Measurements from ENCODE around the gene RIPPLY2.
A peak's percentile ranks its signal among the peaks of the same experiment; 100 is the strongest.

RIPPLY2 gene

DNA sequence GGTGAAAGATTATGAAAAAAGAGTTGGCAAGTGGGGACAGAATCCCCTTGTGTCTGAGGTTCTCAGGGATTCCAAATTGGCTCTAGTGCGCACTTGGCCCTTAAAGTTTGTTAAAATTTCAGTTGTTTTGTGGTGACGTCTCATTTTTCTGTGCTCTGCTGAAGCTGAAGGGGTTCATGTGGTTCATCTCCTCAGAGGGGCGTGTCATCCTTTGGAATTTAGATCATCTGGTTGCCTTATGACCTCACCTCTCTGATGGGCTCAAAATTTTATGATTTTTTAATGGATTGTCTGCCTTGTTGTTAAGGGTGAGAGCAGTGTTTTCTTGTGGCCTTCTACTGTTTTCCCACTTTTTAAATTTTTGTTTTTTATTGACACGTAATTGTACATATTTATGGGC is 26.6 kb downstream of the RIPPLY2 start:
- Histone ChIP-seq H3K36me3 (ENCODE audit: control insufficient read depth in 4 of 4, insufficient read depth in 4 of 4, low read length in 3 of 4) (peaks cover 0 to 2% (median 0%) of the 10 kb centered on the region in 4 experiments), H3K27ac (ENCODE audit: insufficient read depth in 1 of 2, low read depth in 1 of 2, low read length in 2 of 2, poor library complexity in 1 of 2, severe bottlenecking in 2 of 2) (no peak overlapping the region), H3K9me3 (ENCODE audit: control extremely low read depth in 1 of 5, control insufficient read depth in 4 of 5, insufficient read depth in 2 of 5, low read depth in 1 of 5, low read length in 4 of 5) (no peaks in the 10 kb centered on the region), H3K27me3 (replicated peaks in 2 of 5; ENCODE audit: control insufficient read depth in 4 of 5, insufficient read depth in 5 of 5, low read length in 4 of 5) (no peaks in the 10 kb centered on the region), H3K4me1 (ENCODE audit: control extremely low read depth in 1 of 4, control insufficient read depth in 4 of 4, insufficient read depth in 4 of 4, low read length in 3 of 4) (peaks cover 0 to 9% (median 2%) of the 10 kb centered on the region in 4 experiments), H3K4me3 (ENCODE audit: control insufficient read depth in 1 of 7, extremely low read depth in 1 of 7, insufficient read depth in 4 of 7, low read depth in 2 of 7, low read length in 6 of 7) (no peak overlapping the region)
- ChIA-PET POLR2A (no interaction called here), CTCF (interaction anchor here (1.6 kb wide), 1 partner anchor 348 kb away, joined by 8 read pairs; the partner anchor contains the start of gene CEP162)
- no peak for DNase-seq
- 96% methylated on average over 3 of the region's 4 CpGs for WGBS (ENCODE audit: insufficient coverage)

DNA sequence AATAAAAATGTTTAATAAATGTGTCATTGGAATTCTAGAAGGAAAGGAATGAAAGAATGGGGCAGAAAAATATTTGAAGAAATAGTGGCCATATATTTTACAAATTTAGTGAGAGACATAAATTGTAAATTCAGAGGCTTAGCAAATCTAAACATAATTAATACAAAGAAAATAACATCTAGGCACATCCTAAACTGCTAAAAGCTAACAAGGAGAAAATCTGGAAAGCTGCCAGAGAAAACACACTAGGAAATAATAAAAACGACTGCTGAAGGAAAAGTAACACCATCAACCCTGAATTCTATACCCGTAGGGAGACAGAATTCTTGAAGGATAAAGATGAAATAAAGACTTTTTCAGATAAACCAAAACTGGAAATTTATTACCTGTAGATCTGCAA is 30.1 kb downstream of the RIPPLY2 start:
- WGBS (ENCODE audit: insufficient coverage) = no CpG with 5 or more reads among the region's 2 CpGs
- POLR2A ChIA-PET = no interaction called here

DNA sequence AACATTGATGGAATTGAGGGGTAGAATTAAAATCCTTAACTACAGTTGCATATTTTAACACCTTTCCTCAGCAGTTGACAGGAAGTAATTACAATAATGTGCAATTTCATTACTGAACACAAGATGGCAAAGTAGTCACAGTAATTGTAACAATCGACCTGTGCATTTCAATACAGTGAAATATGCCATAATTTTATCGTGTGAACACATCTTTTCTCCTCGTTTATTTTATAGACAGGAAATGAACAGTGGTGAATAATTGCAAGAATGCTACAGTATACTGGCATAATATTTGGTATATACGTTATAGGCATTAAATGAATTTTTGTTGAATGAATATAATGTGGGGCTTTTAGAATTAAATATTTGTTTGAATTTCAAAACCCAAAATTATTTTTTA is 31.4 kb downstream of the RIPPLY2 start:
- Histone ChIP-seq H3K27ac (ENCODE audit: insufficient read depth in 1 of 2, low read depth in 1 of 2, low read length in 2 of 2, poor library complexity in 1 of 2, severe bottlenecking in 2 of 2) (no peak overlapping the region), H3K27me3 (replicated peaks in 2 of 5; ENCODE audit: control insufficient read depth in 4 of 5, insufficient read depth in 5 of 5, low read length in 4 of 5) (no peaks in the 10 kb centered on the region), H3K4me3 (ENCODE audit: control insufficient read depth in 1 of 7, extremely low read depth in 1 of 7, insufficient read depth in 4 of 7, low read depth in 2 of 7, low read length in 6 of 7) (no peak overlapping the region), H3K9me3 (ENCODE audit: control extremely low read depth in 1 of 5, control insufficient read depth in 4 of 5, insufficient read depth in 2 of 5, low read depth in 1 of 5, low read length in 4 of 5) (peaks cover 0 to 12% (median 4%) of the 10 kb centered on the region in 5 experiments), H3K36me3 (ENCODE audit: control insufficient read depth in 4 of 4, insufficient read depth in 4 of 4, low read length in 3 of 4) (peaks cover 0 to 6% (median 4%) of the 10 kb centered on the region in 4 experiments), H3K4me1 (ENCODE audit: control extremely low read depth in 1 of 4, control insufficient read depth in 4 of 4, insufficient read depth in 4 of 4, low read length in 3 of 4) (peaks cover 0 to 2% (median 0%) of the 10 kb centered on the region in 4 experiments)
- peak; percentile 69 to 81 (median 79) for DNase-seq
- CTCF ChIA-PET = interaction anchor here (1.2 to 2.5 kb wide), 3 partner anchors 9 to 345 kb away, joined by 3 to 8 read pairs (median 4); partner anchors contain the start of gene CEP162
- WGBS (ENCODE audit: insufficient coverage) = no CpG with 5 or more reads among the region's 4 CpGs
- POLR2A ChIA-PET = no interaction called here

More for the DNA sequence above, 30.1 kb downstream of the RIPPLY2 start:
- peaks cover 0 to 2% (median 0%) of the 10 kb centered on the region in 4 experiments for H3K4me1 ChIP-seq (ENCODE audit: control extremely low read depth in 1 of 4, control insufficient read depth in 4 of 4, insufficient read depth in 4 of 4, low read length in 3 of 4)
- peaks cover 0 to 2% (median 0%) of the 10 kb centered on the region in 5 experiments for H3K9me3 ChIP-seq (ENCODE audit: control extremely low read depth in 1 of 5, control insufficient read depth in 4 of 5, insufficient read depth in 2 of 5, low read depth in 1 of 5, low read length in 4 of 5)
- peaks cover 0 to 2% (median 0%) of the 10 kb centered on the region in 4 experiments for H3K36me3 ChIP-seq (ENCODE audit: control insufficient read depth in 4 of 4, insufficient read depth in 4 of 4, low read length in 3 of 4)
- no peaks in the 10 kb centered on the region for H3K27me3 ChIP-seq (replicated peaks in 2 of 5; ENCODE audit: control insufficient read depth in 4 of 5, insufficient read depth in 5 of 5, low read length in 4 of 5)
- CTCF ChIA-PET = interaction anchor here (0.8 to 1.1 kb wide), 2 partner anchors 23 to 337 kb away, joined by 3 read pairs; no protein-coding TSS in a partner anchor
- H3K4me3 ChIP-seq (ENCODE audit: control insufficient read depth in 1 of 7, extremely low read depth in 1 of 7, insufficient read depth in 4 of 7, low read depth in 2 of 7, low read length in 6 of 7) = no peak overlapping the region
- no peak overlapping the region for H3K27ac ChIP-seq (ENCODE audit: insufficient read depth in 1 of 2, low read depth in 1 of 2, low read length in 2 of 2, poor library complexity in 1 of 2, severe bottlenecking in 2 of 2)
- no peak for DNase-seq

DNA sequence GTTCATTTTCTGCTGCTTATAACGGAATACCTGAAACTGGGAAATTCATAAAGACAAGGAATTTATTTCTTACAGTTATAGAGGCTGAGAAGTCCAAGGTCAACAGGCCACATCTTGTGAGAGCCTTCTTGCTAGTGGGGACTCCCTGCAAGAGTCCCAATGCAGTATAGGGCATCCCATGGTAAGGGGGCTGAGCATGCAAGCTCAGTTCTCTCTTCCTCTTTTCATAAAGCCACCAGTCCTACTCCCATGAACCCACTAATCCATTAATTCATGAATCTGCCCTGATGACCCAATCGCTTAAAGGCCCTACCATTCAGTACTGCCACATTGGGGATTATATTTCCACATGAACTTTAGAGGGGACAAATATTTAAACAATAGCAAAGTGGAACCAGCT is 32.8 kb downstream of the RIPPLY2 start:
- no CpG with 5 or more reads among the region's 2 CpGs for WGBS (ENCODE audit: insufficient coverage)
- DNase-seq = no peak
- Histone ChIP-seq H3K4me3 (ENCODE audit: control insufficient read depth in 1 of 7, extremely low read depth in 1 of 7, insufficient read depth in 4 of 7, low read depth in 2 of 7, low read length in 6 of 7) (no peak overlapping the region), H3K4me1 (ENCODE audit: control extremely low read depth in 1 of 4, control insufficient read depth in 4 of 4, insufficient read depth in 4 of 4, low read length in 3 of 4) (peaks cover 0 to 2% (median 0%) of the 10 kb centered on the region in 4 experiments), H3K9me3 (ENCODE audit: control extremely low read depth in 1 of 5, control insufficient read depth in 4 of 5, insufficient read depth in 2 of 5, low read depth in 1 of 5, low read length in 4 of 5) (peaks cover 0 to 13% (median 4%) of the 10 kb centered on the region in 5 experiments), H3K36me3 (ENCODE audit: control insufficient read depth in 4 of 4, insufficient read depth in 4 of 4, low read length in 3 of 4) (peaks cover 0 to 11% (median 7%) of the 10 kb centered on the region in 4 experiments), H3K27me3 (replicated peaks in 2 of 5; ENCODE audit: control insufficient read depth in 4 of 5, insufficient read depth in 5 of 5, low read length in 4 of 5) (no peaks in the 10 kb centered on the region), H3K27ac (ENCODE audit: insufficient read depth in 1 of 2, low read depth in 1 of 2, low read length in 2 of 2, poor library complexity in 1 of 2, severe bottlenecking in 2 of 2) (no peak overlapping the region)
- POLR2A ChIA-PET = no interaction called here
- CTCF ChIA-PET = interaction anchor here (1.0 to 2.5 kb wide), 6 partner anchors 11 to 1436 kb away, joined by 3 to 8 read pairs (median 5); partner anchors contain the start of gene CEP162

DNA sequence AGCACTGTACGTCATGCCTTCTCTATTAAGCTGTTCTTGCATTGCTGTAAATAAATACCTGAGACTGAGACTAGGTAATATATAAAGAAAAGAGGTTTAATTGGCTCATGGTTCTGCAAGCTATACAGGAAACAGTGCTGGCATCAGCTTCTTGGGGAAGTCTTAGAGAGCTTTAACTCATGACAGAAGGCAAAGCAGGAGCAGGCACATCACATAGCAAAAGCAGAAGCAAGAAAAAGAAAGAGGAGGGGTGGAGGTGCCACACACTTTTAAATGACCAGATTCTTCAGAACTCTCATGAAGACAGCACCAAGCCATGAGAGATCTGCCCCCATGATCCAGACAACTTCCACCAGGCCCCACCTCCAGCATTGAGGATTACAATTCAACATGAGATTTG is 36.5 kb downstream of the RIPPLY2 start:
- CTCF ChIA-PET = interaction anchor here (1.2 kb wide), 1 partner anchor 331 kb away, joined by 8 read pairs; no protein-coding TSS in a partner anchor

DNA sequence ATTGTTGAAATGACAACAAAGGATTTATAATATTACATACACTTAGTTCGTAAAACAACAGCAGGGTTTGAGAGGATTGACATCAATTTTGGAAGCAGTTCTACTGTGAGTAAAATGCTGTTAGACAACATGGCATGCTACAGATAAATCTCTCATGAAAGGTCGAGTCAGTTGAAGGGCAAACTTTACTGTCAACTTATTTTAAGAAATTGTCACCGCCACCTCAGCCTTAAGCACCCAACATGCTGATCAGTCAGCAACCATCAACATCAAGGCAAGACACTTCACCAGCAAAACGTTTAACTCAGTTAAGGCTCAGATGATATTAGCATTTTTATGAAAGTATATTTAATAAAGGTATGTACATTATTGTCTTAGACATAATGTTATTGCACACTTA is 37.4 kb downstream of the RIPPLY2 start:
- peaks cover 3 to 19% (median 7%) of the 10 kb centered on the region in 4 experiments for H3K36me3 ChIP-seq (ENCODE audit: control insufficient read depth in 4 of 4, insufficient read depth in 4 of 4, low read length in 3 of 4)
- 100% methylated on average over 1 of the region's 4 CpGs for WGBS (ENCODE audit: insufficient coverage)
- no peak overlapping the region for H3K27ac ChIP-seq (ENCODE audit: insufficient read depth in 1 of 2, low read depth in 1 of 2, low read length in 2 of 2, poor library complexity in 1 of 2, severe bottlenecking in 2 of 2)
- no peaks in the 10 kb centered on the region for H3K4me1 ChIP-seq (ENCODE audit: control extremely low read depth in 1 of 4, control insufficient read depth in 4 of 4, insufficient read depth in 4 of 4, low read length in 3 of 4)
- H3K4me3 ChIP-seq (ENCODE audit: control insufficient read depth in 1 of 7, extremely low read depth in 1 of 7, insufficient read depth in 4 of 7, low read depth in 2 of 7, low read length in 6 of 7) = no peak overlapping the region
- peaks cover 0 to 13% (median 4%) of the 10 kb centered on the region in 5 experiments for H3K9me3 ChIP-seq (ENCODE audit: control extremely low read depth in 1 of 5, control insufficient read depth in 4 of 5, insufficient read depth in 2 of 5, low read depth in 1 of 5, low read length in 4 of 5)
- ChIA-PET CTCF (no interaction called here), POLR2A (no interaction called here)
- no peak for DNase-seq
- no peaks in the 10 kb centered on the region for H3K27me3 ChIP-seq (replicated peaks in 2 of 5; ENCODE audit: control insufficient read depth in 4 of 5, insufficient read depth in 5 of 5, low read length in 4 of 5)

More for the DNA sequence above, 36.5 kb downstream of the RIPPLY2 start:
- Histone ChIP-seq H3K4me3 (ENCODE audit: control insufficient read depth in 1 of 7, extremely low read depth in 1 of 7, insufficient read depth in 4 of 7, low read depth in 2 of 7, low read length in 6 of 7) (no peak overlapping the region), H3K27ac (ENCODE audit: insufficient read depth in 1 of 2, low read depth in 1 of 2, low read length in 2 of 2, poor library complexity in 1 of 2, severe bottlenecking in 2 of 2) (no peak overlapping the region), H3K36me3 (ENCODE audit: control insufficient read depth in 4 of 4, insufficient read depth in 4 of 4, low read length in 3 of 4) (peaks cover 3 to 13% (median 7%) of the 10 kb centered on the region in 4 experiments), H3K4me1 (ENCODE audit: control extremely low read depth in 1 of 4, control insufficient read depth in 4 of 4, insufficient read depth in 4 of 4, low read length in 3 of 4) (peaks cover 0 to 1% (median 0%) of the 10 kb centered on the region in 4 experiments), H3K27me3 (replicated peaks in 2 of 5; ENCODE audit: control insufficient read depth in 4 of 5, insufficient read depth in 5 of 5, low read length in 4 of 5) (no peaks in the 10 kb centered on the region), H3K9me3 (ENCODE audit: control extremely low read depth in 1 of 5, control insufficient read depth in 4 of 5, insufficient read depth in 2 of 5, low read depth in 1 of 5, low read length in 4 of 5) (peaks cover 0 to 13% (median 4%) of the 10 kb centered on the region in 5 experiments)
- no CpG with 5 or more reads among the region's 1 CpG for WGBS (ENCODE audit: insufficient coverage)
- POLR2A ChIA-PET = no interaction called here
- no peak for DNase-seq

DNA sequence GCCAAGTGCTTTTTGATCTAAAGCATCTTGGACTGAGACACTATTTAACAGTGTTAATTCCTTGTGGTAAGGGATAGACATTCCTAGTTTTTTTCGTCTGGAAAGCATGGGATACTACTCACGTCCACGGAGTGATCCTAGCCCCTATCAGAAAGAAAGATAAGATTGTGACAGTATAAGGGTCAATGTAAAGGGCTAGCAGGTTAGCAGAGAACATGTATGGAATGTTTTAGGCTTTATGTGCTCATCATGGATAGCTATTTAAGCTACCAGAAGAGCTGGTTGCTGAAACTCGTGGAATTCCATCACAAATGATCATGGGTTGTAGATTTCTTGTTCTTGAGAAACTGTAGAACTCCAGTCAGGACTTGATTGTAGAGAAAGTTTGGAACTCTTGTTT is 38.4 kb downstream of the RIPPLY2 start:
- Histone ChIP-seq H3K4me1 (ENCODE audit: control extremely low read depth in 1 of 4, control insufficient read depth in 4 of 4, insufficient read depth in 4 of 4, low read length in 3 of 4) (no peaks in the 10 kb centered on the region), H3K4me3 (ENCODE audit: control insufficient read depth in 1 of 7, extremely low read depth in 1 of 7, insufficient read depth in 4 of 7, low read depth in 2 of 7, low read length in 6 of 7) (no peak overlapping the region), H3K27me3 (replicated peaks in 2 of 5; ENCODE audit: control insufficient read depth in 4 of 5, insufficient read depth in 5 of 5, low read length in 4 of 5) (no peaks in the 10 kb centered on the region), H3K9me3 (ENCODE audit: control extremely low read depth in 1 of 5, control insufficient read depth in 4 of 5, insufficient read depth in 2 of 5, low read depth in 1 of 5, low read length in 4 of 5) (peaks cover 0 to 16% (median 4%) of the 10 kb centered on the region in 5 experiments), H3K27ac (ENCODE audit: insufficient read depth in 1 of 2, low read depth in 1 of 2, low read length in 2 of 2, poor library complexity in 1 of 2, severe bottlenecking in 2 of 2) (no peak overlapping the region), H3K36me3 (ENCODE audit: control insufficient read depth in 4 of 4, insufficient read depth in 4 of 4, low read length in 3 of 4) (peaks cover 3 to 19% (median 7%) of the 10 kb centered on the region in 4 experiments)
- DNase-seq = no peak
- 98% methylated on average over 4 of the region's 4 CpGs for WGBS (ENCODE audit: insufficient coverage)
- POLR2A ChIA-PET = no interaction called here
- CTCF ChIA-PET = no interaction called here
